Putamen (tissue), 1 donor: ENCODE measurements around the gene PPP1R3G.
"Not testable (repeated sequence)": the region's sequence is repeated elsewhere in the genome, so short reads cannot be mapped to it uniquely, and the experiment has no call there.

ENCODE experiments used
- DNase-seq: peaks from one replicate; pipeline ENCODE4 v3.0.0-alpha.2; 2016; ENCODE audit warnings: low spot score

Gene PPP1R3G

GRCh38 chr6:5120011-5120410, 34.9 kb downstream of the PPP1R3G start:
- DNase-seq = no peak

GRCh38 chr6:5120543-5120942, 35.4 kb downstream of the PPP1R3G start:
- not testable (repeated sequence) for DNase-seq

GRCh38 chr6:5121479-5121878, 36.3 kb downstream of the PPP1R3G start:
- DNase-seq = no peak

- no peak for DNase-seq
These were observed 36.8 kb downstream of the PPP1R3G start for GRCh38 chr6:5121956-5122355.

- no peak for DNase-seq
These were observed 37.5 kb downstream of the PPP1R3G start for GRCh38 chr6:5122504-5123112.

- DNase-seq = no peak
These were observed 38.4 kb downstream of the PPP1R3G start for GRCh38 chr6:5123296-5124143.

- no peak for DNase-seq
These were observed 39.4 kb downstream of the PPP1R3G start for GRCh38 chr6:5124526-5124925.

- DNase-seq = no peak
These were observed 40.2 kb downstream of the PPP1R3G start for GRCh38 chr6:5125152-5126006.

GRCh38 chr6:5126214-5126613, 41.1 kb downstream of the PPP1R3G start:
- DNase-seq = no peak

GRCh38 chr6:5127106-5127687, 42.1 kb downstream of the PPP1R3G start:
- no peak for DNase-seq

GRCh38 chr6:5128351-5128750, 43.2 kb downstream of the PPP1R3G start:
- no peak for DNase-seq

GRCh38 chr6:5130135-5130866, 45.2 kb downstream of the PPP1R3G start:
- DNase-seq = no peak

- DNase-seq = no peak
These were observed 47.6 kb downstream of the PPP1R3G start for GRCh38 chr6:5132731-5133130.

- DNase-seq = no peak
These were observed 48.8 kb downstream of the PPP1R3G start for GRCh38 chr6:5133943-5134342.

GRCh38 chr6:5135788-5136376, 50.7 kb downstream of the PPP1R3G start:
- no peak for DNase-seq

GRCh38 chr6:5136851-5137250, 51.7 kb downstream of the PPP1R3G start:
- DNase-seq = no peak
